SK-N-SH (cell line): ENCODE data around the gene PDE4D. TPM values are rescaled to one million over a fixed set of nuclear protein-coding genes. Genes with fewer than 3 reads are reported as not detected.

Source experiments
- CTCF ChIA-PET: fragments of 300-600, 350-600 bp; formaldehyde crosslinking; extraction: SDS; loops from one replicate; lab custom pipeline; 2021; lab: Yijun Ruan, JAX
- POLR2A ChIA-PET: fragments of 350-600 bp; sonication (Branson Sonifier 250); formaldehyde crosslinking; extraction: SDS; loops from one replicate; lab custom pipeline; 2020; ENCODE audit warnings: antibody characterized with exemption, inconsistent platforms; lab: Yijun Ruan, JAX
- DNase-seq: peaks from one replicate; pipeline ENCODE4 v3.0.0; 2012
- H2AFZ ChIP-seq: fragments of 200-600 bp; sonication (generic); 2 replicates; pipeline ENCODE4 v1.8.1; 2016; ENCODE audit warnings: antibody characterized with exemption, mild to moderate bottlenecking, low read depth
- H3F3A ChIP-seq: fragments of 200-600 bp; sonication (generic); replicated peaks from 2 replicates; pipeline ENCODE3; 2016; ENCODE audit warnings: antibody characterized with exemption, mild to moderate bottlenecking; ENCODE audit not compliant: insufficient read depth
- H3K27ac ChIP-seq, 2 experiments: fragments of 200-500 bp in 1 of 2; fragments of 200-600 bp in 1 of 2; sonication (Bioruptor generic) in 1 of 2; sonication (generic), shearing (Covaris generic) in 1 of 2; 2 replicates each; pipeline versions ENCODE4 v1.5.1 to v1.6.1; 2014 to 2016; ENCODE audit warnings: low read depth in 2 of 2, inconsistent platforms in 1 of 2, low read length in 1 of 2, mild to moderate bottlenecking in 1 of 2, mixed read lengths in 1 of 2
- H3K27me3 ChIP-seq: fragments of 200-600 bp; sonication (generic), shearing (Covaris generic); 2 replicates; pipeline ENCODE4 v1.6.1; 2016; ENCODE audit warnings: mixed run types; ENCODE audit not compliant: insufficient read depth
- H3K36me3 ChIP-seq, 2 experiments: fragments of 200-500 bp in 1 of 2; fragments of 200-600 bp in 1 of 2; sonication (Bioruptor generic) in 1 of 2; sonication (generic) in 1 of 2; replicated peaks in 1 of 2; 2 replicates each; pipeline versions ENCODE3 to v1.5.1; 2014 to 2016; ENCODE audit warnings: low read length in 1 of 2, mild to moderate bottlenecking in 1 of 2; ENCODE audit not compliant: insufficient read depth in 2 of 2, control insufficient read depth in 1 of 2
- H3K4me1 ChIP-seq, 2 experiments: fragments of 200-500 bp in 1 of 2; fragments of 200-600 bp in 1 of 2; sonication (Bioruptor generic) in 1 of 2; sonication (generic), shearing (Covaris generic) in 1 of 2; 2 replicates each; pipeline versions ENCODE4 v1.5.1 to v1.6.1; 2014 to 2016; ENCODE audit warnings: low read depth in 1 of 2, low read length in 1 of 2, mixed run types in 1 of 2; ENCODE audit not compliant: insufficient read depth in 2 of 2, control insufficient read depth in 1 of 2
- H3K4me2 ChIP-seq: fragments of 200-600 bp; sonication (generic), shearing (Covaris generic); 2 replicates; pipeline ENCODE4 v1.6.1; 2017; ENCODE audit warnings: mixed run types
- H3K4me3 ChIP-seq, 2 experiments: fragments of 200-500 bp in 1 of 2; fragments of 200-600 bp in 1 of 2; sonication (Bioruptor generic) in 1 of 2; sonication (generic), shearing (Covaris generic) in 1 of 2; 2 replicates each; pipeline versions ENCODE4 v1.5.1 to v1.8.1; 2014 to 2016; ENCODE audit warnings: low read depth in 2 of 2, inconsistent platforms in 1 of 2, low read length in 1 of 2, mild to moderate bottlenecking in 1 of 2, mixed read lengths in 1 of 2, moderate library complexity in 1 of 2
- H3K79me2 ChIP-seq: fragments of 200-600 bp; sonication (generic); 2 replicates; pipeline ENCODE4 v1.8.1; 2017; ENCODE audit warnings: mild to moderate bottlenecking; ENCODE audit not compliant: insufficient read depth
- H3K9ac ChIP-seq: fragments of 200-600 bp; sonication (generic); 2 replicates; pipeline ENCODE4 v1.6.1; 2017; ENCODE audit warnings: mixed run types
- H3K9me2 ChIP-seq: fragments of 200-600 bp; sonication (generic); 2 replicates; pipeline ENCODE4 v1.6.1; 2017; ENCODE audit warnings: mixed run types
- H3K9me3 ChIP-seq: fragments of 200-600 bp; sonication (generic); 2 replicates; pipeline ENCODE4 v1.6.1; 2017; ENCODE audit warnings: mixed run types, mild to moderate bottlenecking, moderate library complexity
- H4K20me1 ChIP-seq: fragments of 200-600 bp; sonication (generic); 2 replicates; pipeline ENCODE4 v1.6.1; 2017; ENCODE audit warnings: mild to moderate bottlenecking, mixed run types; ENCODE audit not compliant: insufficient read depth
- CTCF ChIP-seq: fragments of 200-600 bp; sonication (generic); IDR thresholded peaks from 2 replicates; pipeline ENCODE4 v1.6.1; 2017; ENCODE audit warnings: antibody characterized with exemption, mild to moderate bottlenecking, moderate library complexity
- EP300 ChIP-seq, 2 experiments: IDR thresholded peaks; 2 replicates each; pipeline versions ENCODE4 v1.4.0 to v1.6.1; 2012; ENCODE audit warnings: borderline replicate concordance in 1 of 2, low read depth in 1 of 2, low read length in 1 of 2
- EZH2phosphoT487 ChIP-seq: fragments of 200-600 bp; sonication (generic); IDR thresholded peaks from 2 replicates; pipeline ENCODE4 v1.6.1; 2017; ENCODE audit warnings: low read depth, mixed run types, mild to moderate bottlenecking, antibody characterized with exemption, moderate library complexity, borderline replicate concordance
- FOXJ3 ChIP-seq: sonication (generic); formaldehyde crosslinking; IDR thresholded peaks from 2 replicates; pipeline ENCODE4 v1.5.1; 2020; ENCODE audit warnings: mild to moderate bottlenecking, missing genetic modification reagents
- GATA2 ChIP-seq: sonication (generic); formaldehyde crosslinking; IDR thresholded peaks from 2 replicates; pipeline ENCODE4 v1.5.0; 2020; ENCODE audit warnings: mild to moderate bottlenecking, missing genetic modification reagents
- MAX ChIP-seq: IDR thresholded peaks from 2 replicates; pipeline ENCODE4 v1.4.0; 2012; ENCODE audit warnings: low read depth
- MEF2A ChIP-seq: IDR thresholded peaks from 2 replicates; pipeline ENCODE4 v1.4.0; 2012; ENCODE audit warnings: low read depth, borderline replicate concordance
- MXI1 ChIP-seq: IDR thresholded peaks from 2 replicates; pipeline ENCODE4 v1.6.1; 2012; ENCODE audit warnings: mild to moderate bottlenecking, low read depth, low read length, improper control_type of control experiment
- NRF1 ChIP-seq: IDR thresholded peaks from 2 replicates; pipeline ENCODE4 v1.6.1; 2012; ENCODE audit warnings: low read depth, mild to moderate bottlenecking, low read length
- RAD21 ChIP-seq: IDR thresholded peaks from 2 replicates; pipeline ENCODE4 v1.6.1; 2012; ENCODE audit warnings: mild to moderate bottlenecking, low read length
- TAF1 ChIP-seq: IDR thresholded peaks from 2 replicates; pipeline ENCODE4 v1.6.1; 2012; ENCODE audit warnings: low read depth, mild to moderate bottlenecking, low read length, moderate library complexity, borderline replicate concordance
- TEAD4 ChIP-seq: IDR thresholded peaks from 2 replicates; pipeline ENCODE4 v1.4.0; 2012; ENCODE audit warnings: mild to moderate bottlenecking, borderline replicate concordance; ENCODE audit not compliant: insufficient read depth
- USF1 ChIP-seq: IDR thresholded peaks from 2 replicates; pipeline ENCODE4 v1.4.0; 2012; ENCODE audit warnings: low read depth, borderline replicate concordance
- USF2 ChIP-seq: fragments of 150-350 bp; IDR thresholded peaks from 2 replicates; pipeline ENCODE4 v1.6.1; 2017; ENCODE audit warnings: antibody characterized with exemption, low read length, low read depth, borderline replicate concordance
- WGBS: methylation state at CpG from one replicate; pipeline ENCODE4 v1.1.6; 2017; ENCODE audit warnings: low lambda C conversion rate; 5-methylcytosine and 5-hydroxymethylcytosine counted together
- polyA plus RNA-seq, 3 experiments: library from polyadenylated mRNA; depleted of rRNA; stranded (reverse); fragments of >200 nt; gene quantifications; 2 replicates each; pipeline ENCODE4 v1.2.3, GENCODE V29; 2012

The PDE4D gene
- polyA plus RNA-seq, 1 of the 3 experiments (the other 2 are of a cell fraction): 2.4 TPM

- no peaks in the 10 kb centered on the region for H4K20me1 ChIP-seq
- no peak overlapping the region for H3K4me3 ChIP-seq
- no peaks in the 10 kb centered on the region for H3F3A ChIP-seq
- no peaks in the 10 kb centered on the region for H3K36me3 ChIP-seq
- no peaks in the 10 kb centered on the region for H3K79me2 ChIP-seq
- H3K9me3 ChIP-seq: no peaks in the 10 kb centered on the region
- no peak overlapping the region for H3K9ac ChIP-seq
- TF ChIP-seq USF2: no peak
- no peak for TF ChIP-seq MXI1
- TF ChIP-seq FOXJ3 (CRISPR knock-in tag): no peak
- TF ChIP-seq EZH2phosphoT487: no peak
- no peak for TF ChIP-seq RAD21
- TF ChIP-seq USF1: no peak
- TF ChIP-seq CTCF: no peak
- TF ChIP-seq MAX: no peak
- no peak for TF ChIP-seq TAF1
- TF ChIP-seq MEF2A: no peak
- CTCF ChIA-PET: interaction anchor here (0.7 to 9.6 kb wide), 5 partner anchors 9 to 303 kb away, joined by 3 to 95 read pairs (median 7); no protein-coding TSS in a partner anchor
- H3K27ac ChIP-seq: no peak overlapping the region
- H3K4me2 ChIP-seq: no peak overlapping the region
- no peak for DNase-seq
- no peak overlapping the region for H2AFZ ChIP-seq
- no peaks in the 10 kb centered on the region for H3K9me2 ChIP-seq
- H3K4me1 ChIP-seq: peaks cover 0 to 13% of the 10 kb centered on the region in 2 experiments; a peak in 2 of 4 replicates
- 81% methylated on average over 8 of the region's 8 CpGs for WGBS
- no peaks in the 10 kb centered on the region for H3K27me3 ChIP-seq
- POLR2A ChIA-PET: no interaction called here
These were observed 536.0 kb downstream of the PDE4D start for GRCh38 chr5:59357381-59357977.

GRCh38 chr5:59356813-59357380 is 536.6 kb downstream of the PDE4D start:
- Histone ChIP-seq H3K9me2 (no peaks in the 10 kb centered on the region), H3F3A (no peaks in the 10 kb centered on the region), H4K20me1 (no peaks in the 10 kb centered on the region), H3K79me2 (no peaks in the 10 kb centered on the region), H2AFZ (no peak overlapping the region), H3K27ac (no peak overlapping the region), H3K27me3 (no peaks in the 10 kb centered on the region), H3K36me3 (no peaks in the 10 kb centered on the region), H3K9me3 (no peaks in the 10 kb centered on the region), H3K9ac (no peak overlapping the region), H3K4me1 (peaks cover 0 to 13% of the 10 kb centered on the region in 2 experiments; a peak in 2 of 4 replicates), H3K4me3 (no peak overlapping the region), H3K4me2 (no peak overlapping the region)
- WGBS: 70% methylated on average over 12 of the region's 12 CpGs
- ChIA-PET POLR2A (no interaction called here), CTCF (interaction anchor here (0.8 to 9.6 kb wide), 5 partner anchors 9 to 304 kb away, joined by 4 to 95 read pairs (median 7); no protein-coding TSS in a partner anchor)
- TF ChIP-seq GATA2: no peak
- TF ChIP-seq EP300 (IDR thresholded peaks at IDR 0.05; ENCODE audit: borderline replicate concordance in 1 of 2, low read depth in 1 of 2, low read length in 1 of 2): no peak
- TF ChIP-seq TEAD4: no peak
- TF ChIP-seq MXI1: no peak
- no peak for TF ChIP-seq NRF1
- DNase-seq: no peak
